PC-3 (cell line): Measurements from ENCODE around the gene ZNF24.

ENCODE experiments used
- EZH2 ChIP-seq: fragments of 300-600 bp; sonication (generic); IDR thresholded peaks from one replicate; pipeline ENCODE4 v1.6.1; 2017; ENCODE audit warnings: antibody characterized with exemption, mild to moderate bottlenecking, low read length; ENCODE audit not compliant: unreplicated experiment
- EZH2phosphoT487 ChIP-seq: fragments of 300-600 bp; sonication (generic); IDR thresholded peaks from 2 replicates; pipeline ENCODE4 v1.6.1; 2018; ENCODE audit warnings: mild to moderate bottlenecking, antibody characterized with exemption, low read length, borderline replicate concordance
- TF ChIP-seq, protein P1 (sequence below): fragments of 300-600 bp; sonication (generic); conservative IDR thresholded peaks from 2 replicates; pipeline ENCODE4 v1.5.1; 2017; ENCODE audit warnings: antibody characterized with exemption, low read depth, mild to moderate bottlenecking, low read length

DNA sequence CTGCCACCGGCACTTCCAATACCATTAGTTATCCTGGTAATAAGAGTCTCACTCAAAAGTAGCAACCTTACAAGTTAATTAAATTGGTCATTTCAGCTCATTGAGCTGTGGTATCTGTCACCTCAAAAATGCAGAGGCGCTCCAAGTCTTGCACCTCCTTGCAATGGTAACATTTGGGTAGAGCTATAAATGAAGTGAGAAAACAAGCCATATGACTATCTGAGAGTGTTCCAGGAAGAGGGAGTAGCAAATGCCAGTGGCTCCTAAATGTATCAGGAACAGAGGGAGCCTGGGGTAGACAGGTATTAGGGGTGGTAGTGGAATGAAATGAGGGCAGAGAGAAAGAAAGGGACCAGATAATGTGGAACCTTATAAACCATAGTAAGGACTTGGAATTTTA is 48.2 kb downstream of the ZNF24 start:
- TF ChIP-seq, protein P1, sequence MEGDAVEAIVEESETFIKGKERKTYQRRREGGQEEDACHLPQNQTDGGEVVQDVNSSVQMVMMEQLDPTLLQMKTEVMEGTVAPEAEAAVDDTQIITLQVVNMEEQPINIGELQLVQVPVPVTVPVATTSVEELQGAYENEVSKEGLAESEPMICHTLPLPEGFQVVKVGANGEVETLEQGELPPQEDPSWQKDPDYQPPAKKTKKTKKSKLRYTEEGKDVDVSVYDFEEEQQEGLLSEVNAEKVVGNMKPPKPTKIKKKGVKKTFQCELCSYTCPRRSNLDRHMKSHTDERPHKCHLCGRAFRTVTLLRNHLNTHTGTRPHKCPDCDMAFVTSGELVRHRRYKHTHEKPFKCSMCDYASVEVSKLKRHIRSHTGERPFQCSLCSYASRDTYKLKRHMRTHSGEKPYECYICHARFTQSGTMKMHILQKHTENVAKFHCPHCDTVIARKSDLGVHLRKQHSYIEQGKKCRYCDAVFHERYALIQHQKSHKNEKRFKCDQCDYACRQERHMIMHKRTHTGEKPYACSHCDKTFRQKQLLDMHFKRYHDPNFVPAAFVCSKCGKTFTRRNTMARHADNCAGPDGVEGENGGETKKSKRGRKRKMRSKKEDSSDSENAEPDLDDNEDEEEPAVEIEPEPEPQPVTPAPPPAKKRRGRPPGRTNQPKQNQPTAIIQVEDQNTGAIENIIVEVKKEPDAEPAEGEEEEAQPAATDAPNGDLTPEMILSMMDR: no peak
- TF ChIP-seq EZH2phosphoT487 (no peak), EZH2 (no peak)
